Duodenal mucosa (tissue), 2 donors: ENCODE data around the gene CCDC88B.

Source experiments
- H3K27ac ChIP-seq: one replicate; pipeline ENCODE4 v1.7.0; 2013; ENCODE audit warnings: low read depth, low read length
- H3K27me3 ChIP-seq, 2 donors: one replicate each; pipeline ENCODE4 v1.7.0; 2013; ENCODE audit warnings: low read length in 2 of 2, control low read depth in 1 of 2; ENCODE audit not compliant: insufficient read depth in 2 of 2, control insufficient read depth in 1 of 2
- H3K36me3 ChIP-seq, 2 donors: one replicate each; pipeline ENCODE4 v1.7.0; 2013; ENCODE audit warnings: low read length in 2 of 2, control low read depth in 1 of 2; ENCODE audit not compliant: insufficient read depth in 2 of 2, control insufficient read depth in 1 of 2
- H3K4me1 ChIP-seq, 2 donors: one replicate each; pipeline ENCODE4 v1.7.0; 2013; ENCODE audit warnings: low read length in 2 of 2, control low read depth in 1 of 2; ENCODE audit not compliant: insufficient read depth in 2 of 2, control insufficient read depth in 1 of 2
- H3K4me3 ChIP-seq, 2 donors: one replicate each; pipeline ENCODE4 v1.7.0; 2013; ENCODE audit warnings: low read length in 2 of 2, low read depth in 1 of 2
- H3K9ac ChIP-seq, 2 donors: one replicate each; pipeline ENCODE4 v1.7.0; 2013; ENCODE audit warnings: low read length in 2 of 2, low read depth in 1 of 2
- H3K9me3 ChIP-seq, 2 donors: one replicate each; pipeline ENCODE4 v1.7.0; 2013; ENCODE audit warnings: low read length in 2 of 2, control low read depth in 1 of 2; ENCODE audit not compliant: control insufficient read depth in 1 of 2

The CCDC88B gene

GRCh38 chr11:64360448-64360921 is 20.5 kb downstream of the CCDC88B start:
- Histone ChIP-seq H3K36me3 (peaks cover 11 to 38% of the 10 kb centered on the region in 2 donors), H3K9ac (no peak overlapping the region), H3K4me3 (peak overlapping the region; percentile 90 to 93), H3K27me3 (no peaks in the 10 kb centered on the region), H3K4me1 (peaks cover 26 to 33% of the 10 kb centered on the region in 2 donors), H3K27ac (no peak overlapping the region), H3K9me3 (no peaks in the 10 kb centered on the region)

DNA sequence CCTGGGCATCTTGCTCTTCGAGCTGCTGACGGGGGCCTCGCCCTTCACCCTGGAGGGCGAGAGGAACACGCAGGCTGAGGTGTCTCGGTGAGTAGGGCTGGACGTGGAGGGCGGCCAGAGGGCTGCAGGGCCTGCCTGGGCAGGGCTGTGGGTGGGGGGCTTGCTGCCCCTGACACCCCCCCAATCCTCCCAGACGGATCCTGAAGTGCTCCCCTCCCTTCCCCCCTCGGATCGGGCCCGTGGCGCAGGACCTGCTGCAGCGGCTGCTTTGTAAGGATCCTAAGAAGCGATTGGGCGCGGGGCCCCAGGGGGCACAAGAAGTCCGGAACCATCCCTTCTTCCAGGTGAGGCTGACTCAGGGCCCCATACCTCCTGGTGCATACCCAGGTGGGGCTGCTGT is 21.7 kb downstream of the CCDC88B start:
- no peak overlapping the region for H3K9ac ChIP-seq
- peaks cover 16 to 45% of the 10 kb centered on the region in 2 donors for H3K36me3 ChIP-seq
- no peaks in the 10 kb centered on the region for H3K9me3 ChIP-seq
- H3K4me1 ChIP-seq, result peaks cover 23 to 29% of the 10 kb centered on the region in 2 donors
- no peak overlapping the region for H3K27ac ChIP-seq
- H3K27me3 ChIP-seq, result no peaks in the 10 kb centered on the region
- no peak overlapping the region for H3K4me3 ChIP-seq

GRCh38 chr11:64362339-64362738 is 22.3 kb downstream of the CCDC88B start:
- H3K36me3 ChIP-seq, result peaks cover 17 to 48% of the 10 kb centered on the region in 2 donors
- H3K27ac ChIP-seq, result no peak overlapping the region
- no peaks in the 10 kb centered on the region for H3K9me3 ChIP-seq
- H3K9ac ChIP-seq, result no peak overlapping the region
- H3K4me1 ChIP-seq, result peaks cover 23 to 29% of the 10 kb centered on the region in 2 donors
- H3K27me3 ChIP-seq, result no peaks in the 10 kb centered on the region
- no peak overlapping the region for H3K4me3 ChIP-seq

DNA sequence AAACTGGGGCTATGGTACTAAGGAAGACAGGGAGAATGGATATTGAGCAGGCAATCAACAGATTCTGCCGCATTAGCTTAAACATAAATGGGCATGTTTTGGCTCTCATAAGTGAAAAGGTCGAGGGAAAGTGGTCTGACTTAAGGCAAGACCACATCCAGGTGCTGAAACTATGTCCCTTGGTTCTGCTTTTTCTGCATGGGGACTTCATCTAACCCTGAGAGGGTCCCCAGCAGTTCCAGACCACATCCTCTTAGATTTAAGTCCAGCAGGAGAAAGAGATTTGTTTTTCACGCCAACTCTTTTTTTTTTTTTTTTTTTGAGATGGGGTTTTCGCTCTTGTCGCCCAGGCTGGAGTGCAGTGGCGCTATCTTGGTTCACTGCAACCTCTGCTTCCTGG is 24.4 kb downstream of the CCDC88B start:
- Histone ChIP-seq H3K9ac (no peak overlapping the region), H3K27me3 (no peaks in the 10 kb centered on the region), H3K9me3 (no peaks in the 10 kb centered on the region), H3K27ac (no peak overlapping the region), H3K36me3 (peaks cover 17 to 60% of the 10 kb centered on the region in 2 donors), H3K4me1 (peaks cover 12% of the 10 kb centered on the region in 2 donors), H3K4me3 (no peak overlapping the region)

DNA sequence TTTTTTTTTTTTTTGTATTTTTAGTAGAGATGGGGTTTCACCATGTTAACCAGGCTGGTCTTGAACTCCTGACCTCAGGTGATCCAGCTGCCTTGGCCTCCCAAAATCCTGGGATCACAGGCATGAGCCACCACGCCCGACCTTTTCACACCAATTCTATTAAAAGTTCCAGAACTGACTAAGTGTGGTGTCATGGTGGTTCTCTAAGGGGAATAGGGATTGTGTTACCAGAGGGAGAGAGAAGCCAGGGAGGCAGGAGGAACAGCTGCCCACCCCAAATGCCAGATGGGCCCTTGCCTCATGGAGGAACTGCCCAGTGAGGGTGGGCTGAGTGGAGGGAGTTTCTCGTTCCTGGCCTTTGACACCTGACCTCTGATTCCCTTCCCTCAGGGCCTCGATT is 24.9 kb downstream of the CCDC88B start:
- Histone ChIP-seq H3K4me3 (no peak overlapping the region), H3K4me1 (peaks cover 7 to 8% of the 10 kb centered on the region in 2 donors), H3K9ac (no peak overlapping the region), H3K9me3 (no peaks in the 10 kb centered on the region), H3K27me3 (no peaks in the 10 kb centered on the region), H3K36me3 (peaks cover 17 to 65% of the 10 kb centered on the region in 2 donors), H3K27ac (no peak overlapping the region)

- Histone ChIP-seq H3K4me3 (no peak overlapping the region), H3K9ac (no peak overlapping the region), H3K27me3 (no peaks in the 10 kb centered on the region), H3K36me3 (peaks cover 12 to 65% of the 10 kb centered on the region in 2 donors), H3K27ac (no peak overlapping the region), H3K4me1 (no peaks in the 10 kb centered on the region), H3K9me3 (no peaks in the 10 kb centered on the region)
These were observed 26.7 kb downstream of the CCDC88B start for GRCh38 chr11:64366751-64367150.

- Histone ChIP-seq H3K9me3 (no peaks in the 10 kb centered on the region), H3K36me3 (peaks cover 5 to 53% of the 10 kb centered on the region in 2 donors), H3K27me3 (no peaks in the 10 kb centered on the region), H3K27ac (no peak overlapping the region), H3K4me1 (no peaks in the 10 kb centered on the region), H3K9ac (no peak overlapping the region), H3K4me3 (no peak overlapping the region)
These were observed 28.1 kb downstream of the CCDC88B start for GRCh38 chr11:64367931-64368672.

GRCh38 chr11:64368673-64369074 is 28.7 kb downstream of the CCDC88B start:
- Histone ChIP-seq H3K9ac (no peak overlapping the region), H3K4me3 (no peak overlapping the region), H3K36me3 (peaks cover 5 to 47% of the 10 kb centered on the region in 2 donors), H3K27ac (no peak overlapping the region), H3K9me3 (no peaks in the 10 kb centered on the region), H3K27me3 (no peaks in the 10 kb centered on the region), H3K4me1 (no peaks in the 10 kb centered on the region)

DNA sequence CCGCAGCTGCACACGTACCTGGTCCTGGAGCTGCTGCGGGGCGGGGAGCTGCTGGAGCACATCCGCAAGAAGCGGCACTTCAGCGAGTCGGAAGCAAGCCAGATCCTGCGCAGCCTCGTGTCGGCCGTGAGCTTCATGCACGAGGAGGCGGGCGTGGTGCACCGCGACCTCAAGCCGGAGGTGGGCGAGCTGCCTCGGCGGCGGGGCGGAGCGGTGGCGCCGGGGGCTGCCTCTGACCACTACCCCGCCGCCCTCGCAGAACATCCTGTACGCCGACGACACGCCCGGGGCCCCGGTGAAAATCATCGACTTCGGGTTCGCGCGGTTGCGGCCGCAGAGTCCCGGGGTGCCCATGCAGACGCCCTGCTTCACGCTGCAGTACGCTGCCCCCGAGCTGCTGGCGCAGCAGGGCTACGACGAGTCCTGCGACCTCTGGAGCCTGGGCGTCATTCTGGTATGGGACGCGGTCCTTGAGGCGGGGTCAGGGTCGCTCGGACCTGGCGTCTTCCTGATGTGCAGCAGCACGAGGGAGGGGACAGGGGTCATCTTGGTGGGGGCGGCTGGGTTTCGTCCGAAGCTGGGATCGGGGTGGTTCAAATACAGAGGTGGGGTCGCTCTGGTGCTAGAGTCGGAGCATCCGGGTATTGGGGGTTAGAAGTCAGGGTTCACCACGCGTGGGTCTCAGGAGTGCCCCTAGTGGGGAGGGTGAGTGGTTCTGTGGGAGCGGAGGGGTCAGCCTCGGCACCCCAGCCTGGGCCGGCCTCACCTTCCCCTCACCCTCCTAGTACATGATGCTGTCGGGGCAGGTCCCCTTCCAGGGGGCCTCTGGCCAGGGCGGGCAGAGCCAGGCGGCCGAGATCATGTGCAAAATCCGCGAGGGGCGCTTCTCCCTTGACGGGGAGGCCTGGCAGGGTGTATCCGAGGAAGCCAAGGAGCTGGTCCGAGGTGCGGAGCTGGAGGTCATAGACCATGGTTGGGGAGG is 29.7 kb downstream of the CCDC88B start:
- Histone ChIP-seq H3K4me1 (no peaks in the 10 kb centered on the region), H3K27me3 (no peaks in the 10 kb centered on the region), H3K36me3 (peaks cover 5 to 40% of the 10 kb centered on the region in 2 donors), H3K9me3 (no peaks in the 10 kb centered on the region), H3K9ac (no peak overlapping the region), H3K4me3 (no peak overlapping the region), H3K27ac (no peak overlapping the region)

DNA sequence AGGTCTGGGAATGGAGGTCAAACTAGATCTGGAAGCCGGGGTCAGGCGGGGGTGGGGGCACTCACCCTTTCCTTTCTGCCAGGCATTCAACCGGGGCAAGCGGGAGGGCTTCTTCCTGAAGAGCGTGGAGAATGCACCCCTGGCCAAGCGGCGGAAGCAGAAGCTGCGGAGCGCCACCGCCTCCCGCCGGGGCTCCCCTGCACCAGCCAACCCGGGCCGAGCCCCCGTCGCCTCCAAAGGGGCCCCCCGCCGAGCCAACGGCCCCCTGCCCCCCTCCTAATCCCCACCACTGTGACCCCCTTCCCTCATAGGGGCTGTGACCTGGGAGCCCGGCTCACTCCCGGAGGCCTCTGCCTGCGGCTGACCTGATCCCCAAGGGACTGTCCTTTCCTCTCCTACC is 31.2 kb downstream of the CCDC88B start:
- H3K9ac ChIP-seq, result no peak overlapping the region
- no peaks in the 10 kb centered on the region for H3K4me1 ChIP-seq
- H3K4me3 ChIP-seq, result no peak overlapping the region
- H3K36me3 ChIP-seq, result peaks cover 5 to 31% of the 10 kb centered on the region in 2 donors
- no peaks in the 10 kb centered on the region for H3K27me3 ChIP-seq
- no peaks in the 10 kb centered on the region for H3K9me3 ChIP-seq
- H3K27ac ChIP-seq, result no peak overlapping the region
